Duodenal mucosa (tissue), 2 donors: ENCODE results near the gene PTGIR.
A peak's percentile ranks its signal among the peaks of the same experiment; 100 is the strongest.

Source experiments
- H3K27ac ChIP-seq: one replicate; pipeline ENCODE4 v1.7.0; 2013; ENCODE audit warnings: low read depth, low read length
- H3K27me3 ChIP-seq, 2 donors: one replicate each; pipeline ENCODE4 v1.7.0; 2013; ENCODE audit warnings: low read length in 2 of 2, control low read depth in 1 of 2; ENCODE audit not compliant: insufficient read depth in 2 of 2, control insufficient read depth in 1 of 2
- H3K36me3 ChIP-seq, 2 donors: one replicate each; pipeline ENCODE4 v1.7.0; 2013; ENCODE audit warnings: low read length in 2 of 2, control low read depth in 1 of 2; ENCODE audit not compliant: insufficient read depth in 2 of 2, control insufficient read depth in 1 of 2
- H3K4me1 ChIP-seq, 2 donors: one replicate each; pipeline ENCODE4 v1.7.0; 2013; ENCODE audit warnings: low read length in 2 of 2, control low read depth in 1 of 2; ENCODE audit not compliant: insufficient read depth in 2 of 2, control insufficient read depth in 1 of 2
- H3K4me3 ChIP-seq, 2 donors: one replicate each; pipeline ENCODE4 v1.7.0; 2013; ENCODE audit warnings: low read length in 2 of 2, low read depth in 1 of 2
- H3K9ac ChIP-seq, 2 donors: one replicate each; pipeline ENCODE4 v1.7.0; 2013; ENCODE audit warnings: low read length in 2 of 2, low read depth in 1 of 2
- H3K9me3 ChIP-seq, 2 donors: one replicate each; pipeline ENCODE4 v1.7.0; 2013; ENCODE audit warnings: low read length in 2 of 2, control low read depth in 1 of 2; ENCODE audit not compliant: control insufficient read depth in 1 of 2

PTGIR gene

GRCh38 chr19:46601318-46602224 lies 23.3 kb downstream of the PTGIR start, which contains the start of gene CALM3:
Gene CALM3, plus strand, starts transcription at chr19:46601330. Its CDS starts 105 bp downstream, at chr19:46601435.
- peak within 1 kb of the TSS; percentile 97 for H3K27ac ChIP-seq
- H3K9me3 ChIP-seq = no peaks in the 10 kb centered on the region
- H3K9ac ChIP-seq = peak within 1 kb of the TSS; percentile 100
- H3K27me3 ChIP-seq = no peaks in the 10 kb centered on the region
- peak within 1 kb of the TSS; percentile 94 to 100 for H3K4me3 ChIP-seq
- H3K36me3 ChIP-seq = peaks cover 7 to 12% of the 10 kb centered on the region in 2 donors
- peaks cover 14 to 24% of the 10 kb centered on the region in 2 donors for H3K4me1 ChIP-seq

GRCh38 chr19:46600384-46601317 lies 24.2 kb downstream of the PTGIR start:
- peaks cover 14 to 24% of the 10 kb centered on the region in 2 donors for H3K4me1 ChIP-seq
- H3K27ac ChIP-seq = peak overlapping the region; percentile 97
- H3K36me3 ChIP-seq = peaks cover under 1 to 3% of the 10 kb centered on the region in 2 donors
- H3K9me3 ChIP-seq = no peaks in the 10 kb centered on the region
- H3K27me3 ChIP-seq = no peaks in the 10 kb centered on the region
- peak overlapping the region; percentile 86 to 100 for H3K9ac ChIP-seq
- H3K4me3 ChIP-seq = peak overlapping the region; percentile 91 to 94

- H3K9me3 ChIP-seq = no peaks in the 10 kb centered on the region
- peaks cover 14 to 24% of the 10 kb centered on the region in 2 donors for H3K4me1 ChIP-seq
- H3K4me3 ChIP-seq = peak overlapping the region; percentile 77 to 91
- H3K27ac ChIP-seq = no peak overlapping the region
- H3K36me3 ChIP-seq = no peaks in the 10 kb centered on the region
- peak overlapping the region; percentile 86 to 96 for H3K9ac ChIP-seq
- H3K27me3 ChIP-seq = no peaks in the 10 kb centered on the region
These were observed 25.0 kb downstream of the PTGIR start for GRCh38 chr19:46599716-46600373.

- no peak overlapping the region for H3K4me3 ChIP-seq
- no peaks in the 10 kb centered on the region for H3K36me3 ChIP-seq
- no peak overlapping the region for H3K9ac ChIP-seq
- no peak overlapping the region for H3K27ac ChIP-seq
- peaks cover 3 to 13% of the 10 kb centered on the region in 2 donors for H3K4me1 ChIP-seq
- H3K9me3 ChIP-seq = no peaks in the 10 kb centered on the region
- no peaks in the 10 kb centered on the region for H3K27me3 ChIP-seq
These were observed 26.4 kb downstream of the PTGIR start for GRCh38 chr19:46598372-46598917.

GRCh38 chr19:46596008-46596407 lies 28.9 kb downstream of the PTGIR start:
- no peaks in the 10 kb centered on the region for H3K9me3 ChIP-seq
- H3K27ac ChIP-seq = no peak overlapping the region
- H3K9ac ChIP-seq = no peak overlapping the region
- H3K36me3 ChIP-seq = no peaks in the 10 kb centered on the region
- H3K4me3 ChIP-seq = no peak overlapping the region
- H3K27me3 ChIP-seq = no peaks in the 10 kb centered on the region
- H3K4me1 ChIP-seq = no peaks in the 10 kb centered on the region

GRCh38 chr19:46591870-46592269 lies 33.0 kb downstream of the PTGIR start:
- H3K27me3 ChIP-seq = no peaks in the 10 kb centered on the region
- no peaks in the 10 kb centered on the region for H3K36me3 ChIP-seq
- H3K9me3 ChIP-seq = no peaks in the 10 kb centered on the region
- no peaks in the 10 kb centered on the region for H3K4me1 ChIP-seq
- no peak overlapping the region for H3K27ac ChIP-seq
- no peak overlapping the region for H3K9ac ChIP-seq
- no peak overlapping the region for H3K4me3 ChIP-seq

- no peaks in the 10 kb centered on the region for H3K9me3 ChIP-seq
- H3K27me3 ChIP-seq = no peaks in the 10 kb centered on the region
- no peaks in the 10 kb centered on the region for H3K36me3 ChIP-seq
- H3K4me3 ChIP-seq = no peak overlapping the region
- H3K9ac ChIP-seq = no peak overlapping the region
- no peak overlapping the region for H3K27ac ChIP-seq
- H3K4me1 ChIP-seq = no peaks in the 10 kb centered on the region
These were observed 33.6 kb downstream of the PTGIR start for GRCh38 chr19:46591254-46591653.

GRCh38 chr19:46587861-46588260 lies 37.0 kb downstream of the PTGIR start:
- H3K4me3 ChIP-seq = no peak overlapping the region
- no peaks in the 10 kb centered on the region for H3K27me3 ChIP-seq

GRCh38 chr19:46586294-46586693 lies 38.6 kb downstream of the PTGIR start:
- no peaks in the 10 kb centered on the region for H3K9me3 ChIP-seq
- H3K36me3 ChIP-seq = no peaks in the 10 kb centered on the region
- H3K27me3 ChIP-seq = no peaks in the 10 kb centered on the region
- H3K4me1 ChIP-seq = no peaks in the 10 kb centered on the region
- H3K4me3 ChIP-seq = no peak overlapping the region
- no peak overlapping the region for H3K9ac ChIP-seq
- H3K27ac ChIP-seq = no peak overlapping the region

More at GRCh38 chr19:46587861-46588260, 37.0 kb downstream of the PTGIR start:
- no peaks in the 10 kb centered on the region for H3K9me3 ChIP-seq
- no peak overlapping the region for H3K27ac ChIP-seq
- H3K36me3 ChIP-seq = no peaks in the 10 kb centered on the region
- no peak overlapping the region for H3K9ac ChIP-seq
- H3K4me1 ChIP-seq = no peaks in the 10 kb centered on the region
